Esophagus (tissue), 2 donors: ENCODE data around the gene XIRP1. TPM values are rescaled to one million over a fixed set of nuclear protein-coding genes. Genes with fewer than 3 reads are reported as not detected.
"Not testable (repeated sequence)": the region's sequence is repeated elsewhere in the genome, so short reads cannot be mapped to it uniquely, and the experiment has no call there.

ENCODE experiments used
- H3K27ac ChIP-seq, 2 donors: one replicate each; pipeline ENCODE4 v1.5.1; 2013; ENCODE audit warnings: low read depth in 2 of 2, mild to moderate bottlenecking in 2 of 2, inconsistent platforms in 1 of 2, low read length in 1 of 2, moderate library complexity in 1 of 2
- H3K27me3 ChIP-seq, 2 donors: one replicate each; pipeline ENCODE4 v1.6.1; 2013; ENCODE audit warnings: low read length in 2 of 2, control low read depth in 1 of 2, mild to moderate bottlenecking in 1 of 2; ENCODE audit not compliant: insufficient read depth in 2 of 2, control insufficient read depth in 1 of 2
- H3K36me3 ChIP-seq, 2 donors: one replicate each; pipeline ENCODE4 v1.6.1; 2013; ENCODE audit warnings: low read length in 1 of 2; ENCODE audit not compliant: control insufficient read depth in 2 of 2, insufficient read depth in 2 of 2
- H3K4me1 ChIP-seq, 2 donors: one replicate each; pipeline ENCODE4 v1.6.1; 2013; ENCODE audit warnings: low read length in 1 of 2; ENCODE audit not compliant: control insufficient read depth in 2 of 2, insufficient read depth in 2 of 2
- H3K4me3 ChIP-seq, 2 donors: one replicate each; pipeline ENCODE4 v1.5.1; 2013; ENCODE audit warnings: low read length in 2 of 2, mild to moderate bottlenecking in 2 of 2, low read depth in 1 of 2, moderate library complexity in 1 of 2
- H3K9me3 ChIP-seq, 2 donors: one replicate each; pipeline ENCODE4 v1.6.1; 2013; ENCODE audit warnings: mild to moderate bottlenecking in 2 of 2, low read depth in 1 of 2, low read length in 1 of 2, moderate library complexity in 1 of 2; ENCODE audit not compliant: control insufficient read depth in 2 of 2, insufficient read depth in 1 of 2
- WGBS, 2 donors: extraction: QIAGEN DNeasy Blood & Tissue Kit; methylation state at CpG; one replicate each; pipeline ENCODE4 v1.1.7; 2013; 5-methylcytosine and 5-hydroxymethylcytosine counted together
- polyA plus RNA-seq, 2 donors: library from polyadenylated mRNA; stranded (reverse); fragments of 200-250 nt; gene quantifications; one replicate each; pipeline ENCODE4 v1.2.3, GENCODE V29; 2013
- donor health status: healthy with polysubstance abuse.
- donor health status: Bipolar disorder and iron deficiency.

XIRP1 gene, protein sequence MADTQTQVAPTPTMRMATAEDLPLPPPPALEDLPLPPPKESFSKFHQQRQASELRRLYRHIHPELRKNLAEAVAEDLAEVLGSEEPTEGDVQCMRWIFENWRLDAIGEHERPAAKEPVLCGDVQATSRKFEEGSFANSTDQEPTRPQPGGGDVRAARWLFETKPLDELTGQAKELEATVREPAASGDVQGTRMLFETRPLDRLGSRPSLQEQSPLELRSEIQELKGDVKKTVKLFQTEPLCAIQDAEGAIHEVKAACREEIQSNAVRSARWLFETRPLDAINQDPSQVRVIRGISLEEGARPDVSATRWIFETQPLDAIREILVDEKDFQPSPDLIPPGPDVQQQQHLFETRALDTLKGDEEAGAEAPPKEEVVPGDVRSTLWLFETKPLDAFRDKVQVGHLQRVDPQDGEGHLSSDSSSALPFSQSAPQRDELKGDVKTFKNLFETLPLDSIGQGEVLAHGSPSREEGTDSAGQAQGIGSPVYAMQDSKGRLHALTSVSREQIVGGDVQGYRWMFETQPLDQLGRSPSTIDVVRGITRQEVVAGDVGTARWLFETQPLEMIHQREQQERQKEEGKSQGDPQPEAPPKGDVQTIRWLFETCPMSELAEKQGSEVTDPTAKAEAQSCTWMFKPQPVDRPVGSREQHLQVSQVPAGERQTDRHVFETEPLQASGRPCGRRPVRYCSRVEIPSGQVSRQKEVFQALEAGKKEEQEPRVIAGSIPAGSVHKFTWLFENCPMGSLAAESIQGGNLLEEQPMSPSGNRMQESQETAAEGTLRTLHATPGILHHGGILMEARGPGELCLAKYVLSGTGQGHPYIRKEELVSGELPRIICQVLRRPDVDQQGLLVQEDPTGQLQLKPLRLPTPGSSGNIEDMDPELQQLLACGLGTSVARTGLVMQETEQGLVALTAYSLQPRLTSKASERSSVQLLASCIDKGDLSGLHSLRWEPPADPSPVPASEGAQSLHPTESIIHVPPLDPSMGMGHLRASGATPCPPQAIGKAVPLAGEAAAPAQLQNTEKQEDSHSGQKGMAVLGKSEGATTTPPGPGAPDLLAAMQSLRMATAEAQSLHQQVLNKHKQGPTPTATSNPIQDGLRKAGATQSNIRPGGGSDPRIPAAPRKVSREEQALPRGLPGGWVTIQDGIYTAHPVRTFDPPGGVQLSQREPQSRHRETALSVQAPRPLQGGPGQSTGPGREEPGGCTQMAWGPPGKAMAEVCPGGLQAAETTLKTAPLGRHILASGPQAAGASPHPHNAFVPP (N-terminal part only)
- under 1 TPM; 0.07 to 0.10 TPM for polyA plus RNA-seq

DNA sequence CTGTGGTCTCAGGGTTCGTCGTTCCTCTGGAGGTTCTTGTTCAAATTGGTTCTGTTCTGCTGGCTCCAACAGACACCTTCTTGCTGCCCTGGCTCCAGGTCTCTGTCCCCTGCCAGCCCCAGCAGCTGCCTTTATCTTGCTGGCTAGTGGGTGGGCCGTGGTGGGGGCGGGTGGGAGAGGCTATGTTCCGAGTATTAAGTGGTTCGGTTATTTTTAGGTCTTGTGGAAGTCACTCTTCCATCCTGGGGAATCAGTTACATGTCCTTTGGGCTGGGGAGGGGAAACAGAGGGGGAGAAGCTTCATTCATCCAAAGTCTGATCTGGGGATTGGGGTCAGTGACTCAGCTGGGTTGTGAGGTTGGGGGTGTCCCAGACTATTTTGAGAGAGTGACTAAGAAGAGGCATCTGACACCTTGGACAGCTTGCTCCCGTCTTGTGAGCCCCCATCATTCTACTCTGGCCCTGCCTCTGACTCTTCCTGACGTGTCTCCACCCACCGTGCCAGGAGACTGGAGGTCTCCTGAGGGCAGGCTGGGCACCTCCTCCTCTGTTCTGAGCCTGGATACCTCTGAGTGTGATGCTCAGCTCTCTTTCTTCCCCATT is at the start of gene XIRP1:
Gene XIRP1, minus strand, starts transcription at position 106 of the 603 bp plus-strand sequence. CDS start 3,150 bp downstream, outside the sequence.
- H3K36me3 ChIP-seq = no peaks in the 10 kb centered on the region
- no peaks in the 10 kb centered on the region for H3K9me3 ChIP-seq
- H3K27me3 ChIP-seq = no peaks in the 10 kb centered on the region
- H3K4me1 ChIP-seq = no peaks in the 10 kb centered on the region
- H3K27ac ChIP-seq = no peak within 1 kb of the TSS
- WGBS, 2 donors = 71 to 83% methylated on average over 9 of the region's 9 CpGs
- H3K4me3 ChIP-seq = no peak within 1 kb of the TSS

DNA sequence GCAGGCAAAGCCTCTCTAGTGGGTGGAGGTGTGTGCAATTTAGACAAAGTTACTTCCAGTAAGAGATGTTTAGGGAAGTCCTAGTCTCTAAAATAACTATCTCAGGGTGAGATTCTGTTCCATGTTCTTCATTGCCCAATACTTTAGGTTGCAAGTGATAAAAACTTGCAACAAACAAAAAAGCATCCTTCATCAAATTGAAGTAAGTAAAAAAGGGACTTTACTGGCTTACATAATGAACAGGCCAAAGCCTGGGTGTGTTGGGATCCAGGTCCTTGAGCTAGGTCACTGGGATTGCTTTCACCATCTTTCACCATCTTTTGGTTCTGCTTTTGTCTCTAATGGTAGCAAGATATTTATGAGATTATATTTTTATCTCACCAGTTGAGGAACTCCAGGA is 49.2 kb upstream of the XIRP1 start:
- H3K27me3 ChIP-seq = peaks cover 0 to 2% of the 10 kb centered on the region in 2 donors
- no peak overlapping the region for H3K4me3 ChIP-seq
- no peaks in the 10 kb centered on the region for H3K36me3 ChIP-seq
- H3K4me1 ChIP-seq = no peaks in the 10 kb centered on the region
- no peaks in the 10 kb centered on the region for H3K9me3 ChIP-seq
- no peak overlapping the region for H3K27ac ChIP-seq

DNA sequence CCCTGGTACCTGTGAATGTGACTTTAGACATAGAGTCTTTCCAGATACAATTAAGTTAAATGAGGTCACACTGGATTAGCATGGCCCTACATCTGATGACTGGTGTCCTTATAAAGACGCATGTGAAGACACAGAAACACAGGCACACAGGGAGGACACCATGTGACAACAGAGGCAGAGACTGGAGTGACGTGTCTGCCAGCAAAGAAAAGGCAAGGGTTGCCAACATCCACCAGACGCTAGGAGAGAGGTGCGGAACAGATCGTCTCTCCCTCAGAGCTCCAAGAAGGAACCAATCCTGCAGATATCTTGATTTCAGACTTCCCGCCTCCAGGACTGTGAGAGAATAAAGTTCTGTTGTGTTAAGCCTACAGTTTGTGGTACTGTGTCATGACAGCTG is 44.6 kb upstream of the XIRP1 start:
- 77 to 85% methylated on average over 6 of the region's 6 CpGs for WGBS, 2 donors
- Histone ChIP-seq H3K4me3 (no peak overlapping the region), H3K4me1 (no peaks in the 10 kb centered on the region), H3K9me3 (no peaks in the 10 kb centered on the region), H3K36me3 (no peaks in the 10 kb centered on the region), H3K27me3 (peaks cover 0 to 2% of the 10 kb centered on the region in 2 donors), H3K27ac (no peak overlapping the region)

DNA sequence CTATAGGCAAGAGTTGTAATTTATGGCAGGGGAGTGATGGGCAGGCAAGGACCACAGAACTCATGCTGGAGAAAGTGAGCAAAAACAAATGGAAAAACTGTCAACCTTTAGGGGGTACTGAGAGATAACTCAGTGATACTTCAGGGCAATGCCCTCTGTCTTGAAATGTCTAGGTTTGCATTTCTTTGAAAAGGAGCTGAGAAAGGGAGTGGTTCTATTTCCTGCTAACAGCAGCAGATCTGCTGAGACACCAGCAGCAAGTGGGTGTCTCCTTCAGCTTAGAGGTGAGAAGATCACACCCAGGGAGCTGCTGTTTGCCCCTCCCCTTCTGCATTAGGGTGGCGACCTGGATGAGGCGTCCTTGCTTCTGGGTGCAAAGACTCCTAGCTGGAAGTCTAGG is 42.3 kb upstream of the XIRP1 start:
- H3K4me1 ChIP-seq = no peaks in the 10 kb centered on the region
- peaks cover 0 to 2% of the 10 kb centered on the region in 2 donors for H3K27me3 ChIP-seq
- 16 to 36% methylated on average over 2 of the region's 2 CpGs for WGBS, 2 donors
- no peak overlapping the region for H3K4me3 ChIP-seq
- H3K36me3 ChIP-seq = no peaks in the 10 kb centered on the region
- H3K27ac ChIP-seq = no peak overlapping the region
- H3K9me3 ChIP-seq = no peaks in the 10 kb centered on the region

DNA sequence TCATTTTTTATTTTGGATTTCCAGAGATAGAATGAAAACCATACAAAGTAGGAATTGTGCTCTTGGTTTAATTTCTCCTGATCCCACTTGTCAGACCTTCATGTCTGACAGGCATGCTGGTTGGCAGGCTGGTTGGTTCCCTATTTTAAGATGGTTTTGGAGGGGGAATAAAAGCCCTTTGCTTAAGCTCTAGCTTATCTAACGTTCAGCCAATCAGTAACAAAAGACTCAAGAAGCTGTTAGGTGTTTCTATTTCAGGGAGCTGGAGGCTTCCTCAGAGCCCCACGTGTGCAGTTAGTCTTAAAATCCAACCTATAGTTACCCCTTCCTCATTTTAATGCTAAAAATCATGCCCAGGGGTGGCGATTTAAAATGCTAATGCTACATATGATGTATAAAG is 40.5 kb upstream of the XIRP1 start:
- H3K27me3 ChIP-seq = peaks cover 0 to 2% of the 10 kb centered on the region in 2 donors
- 42 to 45% methylated on average over 3 of the region's 3 CpGs for WGBS, 2 donors
- no peak overlapping the region for H3K27ac ChIP-seq
- no peaks in the 10 kb centered on the region for H3K36me3 ChIP-seq
- H3K4me3 ChIP-seq = no peak overlapping the region
- H3K9me3 ChIP-seq = no peaks in the 10 kb centered on the region
- H3K4me1 ChIP-seq = no peaks in the 10 kb centered on the region

DNA sequence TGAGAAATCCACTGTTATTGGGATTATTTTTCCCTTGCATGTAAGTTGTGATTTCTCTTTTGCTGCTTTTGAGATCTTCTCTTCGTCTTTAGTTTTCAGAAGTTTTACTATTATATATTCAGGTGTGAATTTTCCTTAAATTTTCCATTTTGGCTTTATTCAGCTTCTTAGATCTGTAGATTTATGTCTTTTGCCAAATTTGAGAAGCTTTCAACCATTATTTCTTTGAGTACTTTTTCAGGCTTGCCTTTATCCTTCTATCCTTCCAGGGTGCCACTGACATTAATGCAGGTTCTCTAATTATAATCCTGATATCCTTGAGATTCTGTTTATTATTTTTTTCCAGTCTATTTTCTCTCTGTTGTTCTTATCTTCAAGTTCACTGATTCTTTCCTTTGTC is 38.1 kb upstream of the XIRP1 start:
- Histone ChIP-seq H3K4me3 (no peak overlapping the region), H3K27me3 (no peaks in the 10 kb centered on the region), H3K36me3 (no peaks in the 10 kb centered on the region), H3K9me3 (no peaks in the 10 kb centered on the region), H3K4me1 (no peaks in the 10 kb centered on the region), H3K27ac (no peak overlapping the region)
- WGBS, 2 donors = 79 to 88% methylated on average over 1 of the region's 1 CpG

DNA sequence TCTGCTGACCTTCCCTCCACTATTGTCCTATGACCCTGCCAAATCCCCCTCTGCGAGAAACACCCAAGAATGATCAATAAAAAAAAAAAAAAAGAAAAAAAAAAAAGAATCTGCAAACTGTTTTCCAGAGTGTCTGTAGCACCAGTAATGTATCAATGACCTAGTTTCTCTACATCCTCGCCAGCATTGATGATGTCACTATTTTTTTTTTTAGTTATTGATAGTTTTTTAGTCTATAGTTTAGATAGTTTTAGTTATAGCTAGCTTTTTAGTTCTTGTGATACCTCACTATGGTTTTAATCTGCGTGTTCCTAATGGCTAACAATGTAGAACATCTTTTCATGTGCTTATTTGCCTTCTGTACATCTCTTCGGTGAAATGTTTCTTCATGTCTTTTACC is 36.1 kb upstream of the XIRP1 start:
- Histone ChIP-seq H3K36me3 (no peaks in the 10 kb centered on the region), H3K4me3 (no peak overlapping the region), H3K27me3 (no peaks in the 10 kb centered on the region), H3K27ac (no peak overlapping the region), H3K9me3 (no peaks in the 10 kb centered on the region), H3K4me1 (no peaks in the 10 kb centered on the region)
- WGBS, 2 donors = 81 to 88% methylated on average over 3 of the region's 4 CpGs

DNA sequence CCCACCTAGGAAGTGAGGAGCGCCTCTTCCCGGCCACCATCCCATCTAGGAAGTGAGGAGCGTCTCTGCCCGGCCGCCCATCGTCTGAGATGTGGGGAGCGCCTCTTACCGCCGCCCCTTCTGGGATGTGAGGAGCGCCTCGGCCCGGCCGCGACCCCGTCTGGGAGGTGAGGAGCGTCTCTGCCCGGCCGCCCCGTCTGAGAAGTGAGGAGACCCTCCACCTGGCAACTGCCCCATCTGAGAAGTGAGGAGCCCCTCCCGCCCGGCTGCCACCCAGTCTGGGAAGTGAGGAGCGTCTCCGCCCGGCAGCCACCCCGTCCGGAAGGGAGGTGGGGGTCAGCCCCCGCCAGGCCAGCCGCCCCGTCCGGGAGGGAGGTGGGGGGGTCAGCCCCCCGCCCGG is 35.2 kb upstream of the XIRP1 start:
- not testable (repeated sequence) for H3K27me3 ChIP-seq, H3K36me3 ChIP-seq, H3K9me3 ChIP-seq, H3K4me3 ChIP-seq, H3K27ac ChIP-seq, H3K4me1 ChIP-seq
- whole genome bisulfite sequencing, 2 donors = 92 to 96% methylated on average over 22 to 30 of the region's 32 CpGs

DNA sequence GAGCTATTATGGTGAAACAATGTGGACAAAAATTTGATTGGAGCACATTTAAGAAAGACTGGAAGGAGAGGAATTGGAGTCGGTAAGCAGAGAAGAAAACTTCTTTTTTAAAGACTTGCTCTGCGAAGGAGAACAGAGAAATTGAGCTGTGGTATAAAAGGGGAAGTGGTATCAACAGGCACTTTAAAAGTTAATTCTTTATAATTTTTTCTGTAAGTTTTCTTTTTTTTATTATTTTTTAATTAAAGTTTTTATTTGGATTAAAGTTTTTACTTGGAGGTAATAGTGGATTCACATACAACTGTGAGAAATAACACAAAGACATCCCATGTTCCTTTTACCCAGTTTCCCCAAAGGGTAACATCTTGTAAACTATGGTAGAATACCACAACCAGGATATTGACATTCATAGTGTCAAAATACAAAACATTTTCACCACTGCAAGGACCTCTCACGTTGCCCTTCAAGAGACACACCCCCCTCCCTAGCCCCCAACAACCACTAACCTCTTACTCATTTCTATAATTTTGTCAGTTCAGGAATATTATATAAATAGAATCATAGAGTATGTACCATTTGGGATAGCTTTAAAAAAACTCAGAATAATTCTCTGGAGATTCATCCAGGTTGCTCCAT is 33.8 kb upstream of the XIRP1 start:
- H3K27ac ChIP-seq = no peak overlapping the region

More for the DNA sequence above, 33.8 kb upstream of the XIRP1 start:
- Histone ChIP-seq H3K4me1 (no peaks in the 10 kb centered on the region), H3K36me3 (no peaks in the 10 kb centered on the region), H3K9me3 (no peaks in the 10 kb centered on the region), H3K27me3 (no peaks in the 10 kb centered on the region), H3K4me3 (no peak overlapping the region)
- 57 to 59% methylated on average over 3 of the region's 3 CpGs for WGBS, 2 donors
